D721Med (cell line): ENCODE measurements around the gene CAMK4.
"Not testable (repeated sequence)": the region's sequence is repeated elsewhere in the genome, so short reads cannot be mapped to it uniquely, and the experiment has no call there.

Experiments
- DNase-seq: peaks from one replicate; pipeline ENCODE4 v3.0.0; 2011; ENCODE audit warnings: low spot score; ENCODE audit not compliant: insufficient read length
- FAIRE-seq: peaks from 2 replicates; lab custom pipeline; 2011; peaks lifted over from hg19 to GRCh38; lab: Jason Lieb, UNC
- TF ChIP-seq, protein P1 (sequence below): IDR thresholded peaks from 2 replicates; pipeline ENCODE4 v1.5.1; 2012; ENCODE audit warnings: mild to moderate bottlenecking, control low read depth; ENCODE audit not compliant: insufficient read depth; ENCODE audit errors: missing control alignments

The CAMK4 gene

DNA sequence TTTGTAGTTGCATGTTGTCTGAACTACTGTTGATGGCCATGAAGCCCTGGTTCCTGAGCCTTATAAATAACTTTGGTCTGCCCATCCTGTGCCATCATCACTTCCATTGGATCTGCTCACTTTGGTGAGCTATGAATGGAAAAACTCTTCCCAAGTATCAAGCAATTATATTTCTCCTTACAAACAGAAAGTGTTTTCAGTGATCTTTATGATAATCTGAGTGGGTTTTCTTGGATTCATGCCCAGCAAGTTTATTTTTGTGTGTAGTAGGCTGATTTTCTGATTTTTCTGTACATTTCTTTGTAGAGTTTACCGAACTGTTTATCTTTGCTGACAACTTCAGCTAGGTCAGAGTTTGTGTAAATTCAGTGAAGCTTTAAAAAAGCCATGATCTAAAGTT lies 31.0 kb downstream of the CAMK4 start:
- TF ChIP-seq, protein P1, sequence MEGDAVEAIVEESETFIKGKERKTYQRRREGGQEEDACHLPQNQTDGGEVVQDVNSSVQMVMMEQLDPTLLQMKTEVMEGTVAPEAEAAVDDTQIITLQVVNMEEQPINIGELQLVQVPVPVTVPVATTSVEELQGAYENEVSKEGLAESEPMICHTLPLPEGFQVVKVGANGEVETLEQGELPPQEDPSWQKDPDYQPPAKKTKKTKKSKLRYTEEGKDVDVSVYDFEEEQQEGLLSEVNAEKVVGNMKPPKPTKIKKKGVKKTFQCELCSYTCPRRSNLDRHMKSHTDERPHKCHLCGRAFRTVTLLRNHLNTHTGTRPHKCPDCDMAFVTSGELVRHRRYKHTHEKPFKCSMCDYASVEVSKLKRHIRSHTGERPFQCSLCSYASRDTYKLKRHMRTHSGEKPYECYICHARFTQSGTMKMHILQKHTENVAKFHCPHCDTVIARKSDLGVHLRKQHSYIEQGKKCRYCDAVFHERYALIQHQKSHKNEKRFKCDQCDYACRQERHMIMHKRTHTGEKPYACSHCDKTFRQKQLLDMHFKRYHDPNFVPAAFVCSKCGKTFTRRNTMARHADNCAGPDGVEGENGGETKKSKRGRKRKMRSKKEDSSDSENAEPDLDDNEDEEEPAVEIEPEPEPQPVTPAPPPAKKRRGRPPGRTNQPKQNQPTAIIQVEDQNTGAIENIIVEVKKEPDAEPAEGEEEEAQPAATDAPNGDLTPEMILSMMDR = no peak
- no peak for DNase-seq
- FAIRE-seq = no peak

DNA sequence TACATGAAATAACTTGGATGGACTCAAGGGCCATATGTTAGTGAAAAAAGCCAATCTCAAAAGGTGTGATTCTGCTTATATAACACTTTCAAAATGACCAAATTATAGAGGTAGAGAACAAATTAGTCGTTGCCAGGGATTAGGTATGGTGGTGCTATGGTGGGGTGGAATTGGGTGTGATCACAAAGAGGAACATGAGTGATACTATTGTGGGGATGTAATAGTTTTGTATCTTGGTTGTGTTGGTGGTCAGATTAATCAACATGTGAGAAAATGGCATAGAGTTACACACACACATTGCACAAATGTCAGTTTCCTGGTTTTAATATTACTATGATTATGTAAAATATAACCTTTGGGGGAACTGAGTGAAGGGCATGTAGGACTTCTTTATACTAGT lies 31.9 kb downstream of the CAMK4 start:
- TF ChIP-seq, protein P1 = no peak
- no peak for FAIRE-seq
- no peak for DNase-seq

- DNase-seq, FAIRE-seq: not testable (repeated sequence)
These were observed 33.4 kb downstream of the CAMK4 start for GRCh38 chr5:111257610-111258009.

GRCh38 chr5:111259636-111260035 lies 35.5 kb downstream of the CAMK4 start:
- DNase-seq = no peak
- TF ChIP-seq, protein P1 = no peak
- no peak for FAIRE-seq

DNA sequence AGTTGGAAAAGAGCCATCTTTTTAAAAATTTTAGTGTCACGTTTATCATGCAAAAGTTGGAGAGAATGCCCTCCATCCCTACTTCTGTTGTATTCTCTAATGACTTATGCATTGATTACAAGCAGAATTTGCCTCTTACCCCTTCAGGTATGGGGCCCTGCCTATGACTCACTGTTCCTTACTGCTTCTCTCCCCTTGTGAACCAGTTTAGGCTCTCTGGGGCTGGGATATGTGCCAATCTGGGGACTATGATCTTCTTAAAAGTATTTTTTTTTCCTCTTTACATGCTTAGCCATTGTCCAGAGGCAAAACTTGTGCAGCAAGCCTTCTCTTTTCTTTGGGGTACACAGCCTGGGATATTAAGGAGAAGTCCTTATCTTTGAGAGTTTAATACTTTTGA lies 37.4 kb downstream of the CAMK4 start:
- FAIRE-seq = no peak
- TF ChIP-seq, protein P1 = no peak
- no peak for DNase-seq

DNA sequence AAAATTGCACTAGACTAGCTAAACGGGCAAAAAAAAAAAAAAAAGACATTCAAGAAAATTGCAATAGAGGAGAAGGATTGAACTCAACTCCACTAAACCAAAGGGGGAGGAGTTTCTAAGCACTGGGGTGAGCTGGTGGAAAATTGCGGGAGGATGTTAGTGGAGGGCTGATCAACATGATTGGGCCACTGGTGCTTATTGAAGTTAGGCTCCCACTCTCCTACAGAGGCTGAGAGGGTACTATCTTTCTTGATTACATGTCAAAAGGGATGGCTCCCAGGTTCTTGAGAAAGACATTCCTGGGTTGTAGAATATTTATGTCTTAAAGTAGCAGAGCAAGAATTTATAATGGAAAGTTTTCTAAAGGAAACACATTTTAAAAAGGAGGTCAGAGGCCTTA lies 38.0 kb downstream of the CAMK4 start:
- DNase-seq = no peak

GRCh38 chr5:111262815-111263214 lies 38.6 kb downstream of the CAMK4 start:
- DNase-seq (no peak), FAIRE-seq (no peak)

More for the DNA sequence above, 38.0 kb downstream of the CAMK4 start:
- TF ChIP-seq, protein P1 = no peak
- FAIRE-seq = no peak

More at GRCh38 chr5:111262815-111263214, 38.6 kb downstream of the CAMK4 start:
- TF ChIP-seq, protein P1 = no peak
